Measurements from ENCODE around the gene SNRNP25.

GRCh38 chr16:62283-62967 is 8.8 kb downstream of the SNRNP25 start:
- TF ChIP-seq CTCF (IDR thresholded peaks at IDR 0.05; ENCODE audit: low read depth, low read length, missing input control) (no peak), TAF1 (conservative IDR thresholded peaks at IDR 0.05) (no peak), FOXA2 (IDR thresholded peaks at IDR 0.05) (no peak), ZBTB33 (IDR thresholded peaks at IDR 0.05) (no peak), SP1 (IDR thresholded peaks at IDR 0.05) (no peak), HNF4G (IDR thresholded peaks at IDR 0.05) (no peak), RAD21 (IDR thresholded peaks at IDR 0.05) (no peak), ATF3 (IDR thresholded peaks at IDR 0.05) (no peak), HNF4A (conservative IDR thresholded peaks at IDR 0.05) (no peak), MAX (IDR thresholded peaks at IDR 0.05) (no peak), REST (IDR thresholded peaks at IDR 0.05) (no peak), YY1 (IDR thresholded peaks at IDR 0.05) (no peak), FOXA1 (IDR thresholded peaks at IDR 0.05) (no peak), EGR1 (IDR thresholded peaks at IDR 0.05; ENCODE audit: low read depth in 2 of 2) (no peak)

Data from liver (tissue), 3 donors.